NB4 (cell line): Measurements from ENCODE around the gene TCOF1.

Experiments
- DNase-seq: peaks from one replicate; pipeline ENCODE4 v3.0.0; 2010; ENCODE audit warnings: low read depth
- H3K4me3 ChIP-seq: one replicate; pipeline ENCODE4 v1.5.1; 2011; ENCODE audit warnings: mild to moderate bottlenecking, low read depth, low read length, moderate library complexity
- CTCF ChIP-seq: IDR thresholded peaks from one replicate; pipeline ENCODE4 v1.5.1; 2012; ENCODE audit warnings: low read depth, low read length
- MYC ChIP-seq: IDR thresholded peaks from 2 replicates; pipeline ENCODE4 v1.6.1; 2011; ENCODE audit warnings: low read depth, low read length
- POLR2A ChIP-seq: IDR thresholded peaks from 2 replicates; pipeline ENCODE4 v1.6.1; 2011; ENCODE audit warnings: mild to moderate bottlenecking; ENCODE audit not compliant: insufficient read length; ENCODE audit errors: extremely low read depth
- TF ChIP-seq, protein P1 (sequence below): IDR thresholded peaks from 2 replicates; pipeline ENCODE4 v1.6.1; 2011; ENCODE audit warnings: low read depth, low read length

TCOF1 gene

DNA sequence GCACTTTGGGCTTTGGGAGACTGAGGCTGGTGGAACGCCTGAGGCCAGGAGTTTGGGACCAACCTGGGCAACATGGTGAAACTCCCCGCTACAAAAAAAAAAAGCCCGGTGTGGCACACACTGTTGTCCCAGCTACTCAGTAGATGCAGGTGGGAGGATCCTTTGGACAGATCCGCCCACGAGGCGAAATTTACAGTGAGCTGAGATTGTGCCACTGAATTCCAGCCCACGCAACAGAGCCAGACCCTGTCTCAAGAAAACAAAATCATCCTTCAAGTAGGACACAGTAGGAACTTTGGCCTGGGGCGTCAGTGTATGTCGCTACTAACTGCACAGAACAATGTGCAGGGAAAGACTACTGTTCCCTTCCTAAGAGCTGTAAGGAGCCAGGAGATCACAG is 87.3 kb downstream of the TCOF1 start:
- no peak for DNase-seq
- no peak overlapping the region for H3K4me3 ChIP-seq
- TF ChIP-seq MYC = no peak
- TF ChIP-seq POLR2A = no peak
- TF ChIP-seq CTCF = no peak
- TF ChIP-seq, protein P1, sequence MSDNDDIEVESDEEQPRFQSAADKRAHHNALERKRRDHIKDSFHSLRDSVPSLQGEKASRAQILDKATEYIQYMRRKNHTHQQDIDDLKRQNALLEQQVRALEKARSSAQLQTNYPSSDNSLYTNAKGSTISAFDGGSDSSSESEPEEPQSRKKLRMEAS = no peak

- no peak for TF ChIP-seq MYC
- TF ChIP-seq CTCF = no peak
- TF ChIP-seq, protein P1 = no peak
- TF ChIP-seq POLR2A = no peak
- peak overlapping the region; percentile 29 for H3K4me3 ChIP-seq
- no peak for DNase-seq
Measured at GRCh38 chr5:150446088-150446487, 88.6 kb downstream of the TCOF1 start.

DNA sequence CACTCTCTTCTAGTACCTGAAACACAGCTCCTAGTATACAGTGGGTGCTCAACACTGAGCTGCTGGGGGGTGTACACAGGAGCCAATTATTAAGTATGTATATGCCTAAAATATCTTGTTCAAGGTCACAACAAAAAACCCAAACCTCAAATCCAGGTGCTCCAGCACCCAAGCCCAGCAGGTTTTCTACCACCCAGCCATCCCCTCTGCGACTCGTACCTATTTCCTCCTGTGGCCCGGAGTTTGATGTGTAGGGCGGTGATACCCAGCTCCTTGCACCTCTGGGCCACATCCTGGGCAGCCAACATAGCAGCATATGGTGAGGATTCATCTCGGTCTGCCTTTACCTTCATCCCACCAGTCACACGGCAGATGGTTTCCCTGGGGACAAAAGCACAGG is 89.1 kb downstream of the TCOF1 start:
- H3K4me3 ChIP-seq = peak overlapping the region; percentile 95
- no peak for DNase-seq
- TF ChIP-seq POLR2A (no peak), MYC (no peak), CTCF (no peak)
- TF ChIP-seq, protein P1 = no peak

DNA sequence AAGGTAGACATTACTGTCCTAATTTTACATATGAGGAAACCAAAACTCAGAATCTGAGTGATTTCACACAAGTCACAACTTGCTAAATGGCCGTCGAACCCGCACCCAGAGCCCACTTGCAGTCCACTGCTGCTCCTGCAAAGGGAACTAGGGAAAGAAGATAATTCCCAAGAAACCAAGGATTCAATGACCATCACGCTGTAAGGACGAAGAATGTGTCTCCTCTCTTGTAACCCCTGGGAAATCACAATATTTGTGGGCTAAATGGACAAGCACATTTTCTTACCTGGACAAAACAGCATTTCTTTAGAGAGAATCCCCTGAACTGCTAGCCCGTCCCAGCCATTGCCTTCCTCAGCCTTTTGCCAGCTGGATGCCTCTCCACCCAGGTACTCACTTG is 89.7 kb downstream of the TCOF1 start:
- TF ChIP-seq MYC (no peak), POLR2A (no peak)
- peak overlapping the region; percentile 95 for H3K4me3 ChIP-seq
- no peak for DNase-seq

GRCh38 chr5:150448334-150448733 is 90.8 kb downstream of the TCOF1 start:
- H3K4me3 ChIP-seq = peak overlapping the region; percentile 95
- TF ChIP-seq, protein P1 = no peak
- no peak for TF ChIP-seq POLR2A
- no peak for TF ChIP-seq CTCF
- no peak for TF ChIP-seq MYC
- no peak for DNase-seq

DNA sequence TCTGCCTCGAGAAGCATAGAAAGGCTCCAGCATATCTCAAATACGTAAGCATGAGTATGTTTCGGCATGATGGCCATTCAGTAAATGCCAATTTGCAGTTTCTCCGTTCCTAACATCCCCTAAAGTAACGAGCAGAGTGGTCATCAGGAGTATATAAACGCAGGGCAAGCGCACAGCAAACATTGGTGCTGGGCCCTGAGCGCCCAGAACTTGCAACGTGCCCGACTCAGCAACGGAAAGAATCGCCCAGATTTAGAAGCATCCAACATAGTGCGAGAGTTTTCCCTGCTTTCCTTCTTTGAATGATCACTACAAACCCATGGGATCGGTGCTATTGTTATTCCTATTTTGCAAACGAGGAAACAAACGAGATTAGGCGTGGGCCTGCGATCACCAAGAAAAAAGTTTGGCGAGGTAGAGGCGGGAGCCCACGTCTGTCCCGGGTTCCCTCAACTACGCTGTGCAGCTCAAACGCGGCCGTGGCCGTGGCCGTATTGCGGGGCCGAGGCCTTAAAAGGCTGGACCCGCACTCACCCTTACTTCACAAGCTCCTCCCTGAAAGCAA is 91.5 kb downstream of the TCOF1 start:
- no peak for DNase-seq
- H3K4me3 ChIP-seq = peak overlapping the region; percentile 95
- TF ChIP-seq CTCF (no peak), POLR2A (no peak), MYC (no peak)
- TF ChIP-seq, protein P1 = no peak
